HFFc6 (cell line): Measurements from ENCODE around the gene PSME3IP1. TPM values are rescaled to one million over a fixed set of nuclear protein-coding genes. Genes with fewer than 3 reads are reported as not detected.
"Not testable (repeated sequence)": the region's sequence is repeated elsewhere in the genome, so short reads cannot be mapped to it uniquely, and the experiment has no call there.

Experiments
- DNase-seq: peaks from one replicate; pipeline ENCODE4 v3.0.0-alpha.2; 2018
- H3K27ac Mint-ChIP-seq: 2 replicates; pipeline ENCODE4 v1.8.0; 2020; ENCODE audit warnings: mild to moderate bottlenecking, mixed read lengths
- H3K27me3 Mint-ChIP-seq: 2 replicates; pipeline ENCODE4 v1.8.0; 2021; ENCODE audit warnings: mild to moderate bottlenecking, moderate library complexity, mixed read lengths; ENCODE audit not compliant: insufficient read depth
- H3K36me3 Mint-ChIP-seq: 2 replicates; pipeline ENCODE4 v1.8.0; 2021; ENCODE audit warnings: low read depth, mixed read lengths
- H3K4me1 Mint-ChIP-seq: 2 replicates; pipeline ENCODE4 v1.8.0; 2020; ENCODE audit warnings: low read depth, mixed read lengths
- H3K4me3 Mint-ChIP-seq: 2 replicates; pipeline ENCODE4 v1.8.0; 2020; ENCODE audit warnings: mild to moderate bottlenecking, moderate library complexity, mixed read lengths
- H3K9me3 Mint-ChIP-seq: 2 replicates; pipeline ENCODE4 v1.8.0; 2020; ENCODE audit warnings: mild to moderate bottlenecking, mixed read lengths
- total RNA-seq, 6 experiments: library from RNA; stranded (reverse); fragmentation: NEBNext Ultra II Directional; extraction: Animal tissue kit (Norgen Biotek cat#: 25700); gene quantifications; 2 replicates in 1 of 6; 3 replicates in 5 of 6; pipeline ENCODE4 v1.2.3, GENCODE V29; 2021
- TF ChIP-seq, protein P1 (sequence below): fragments of 200-600 bp; sonication (generic); IDR thresholded peaks from 2 replicates; pipeline ENCODE4 v1.5.0; 2021; ENCODE audit warnings: antibody characterized with exemption, mild to moderate bottlenecking

PSME3IP1 gene
- total RNA-seq, 6 experiments from 2014 or later, result 55.9 to 85.0 (median 76.5) TPM

DNA sequence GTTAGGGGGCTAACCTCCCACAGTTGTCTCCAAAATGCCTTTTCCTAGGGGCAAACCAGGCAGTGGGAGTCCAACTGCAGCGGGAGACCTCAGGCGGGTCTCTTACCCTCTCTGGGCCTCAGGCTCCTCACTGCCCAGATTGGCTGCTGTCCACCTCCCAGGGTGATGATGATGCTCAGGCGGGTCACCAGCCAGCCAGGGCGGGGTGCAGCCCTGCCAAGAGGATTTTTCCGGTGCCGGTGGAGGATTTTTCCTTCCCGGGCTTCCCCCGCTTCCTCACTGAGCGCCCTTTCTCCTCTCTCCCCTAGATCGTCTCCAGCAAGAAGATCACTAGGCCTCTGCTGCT is 70.7 kb downstream of the PSME3IP1 start:
- Mint-ChIP-seq H3K36me3 (peaks cover 5% of the 10 kb centered on the region), H3K27ac (no peak overlapping the region), H3K27me3 (no peaks in the 10 kb centered on the region), H3K9me3 (no peaks in the 10 kb centered on the region), H3K4me1 (peaks cover 23% of the 10 kb centered on the region), H3K4me3 (no peak overlapping the region)
- no peak for DNase-seq
- TF ChIP-seq, protein P1, sequence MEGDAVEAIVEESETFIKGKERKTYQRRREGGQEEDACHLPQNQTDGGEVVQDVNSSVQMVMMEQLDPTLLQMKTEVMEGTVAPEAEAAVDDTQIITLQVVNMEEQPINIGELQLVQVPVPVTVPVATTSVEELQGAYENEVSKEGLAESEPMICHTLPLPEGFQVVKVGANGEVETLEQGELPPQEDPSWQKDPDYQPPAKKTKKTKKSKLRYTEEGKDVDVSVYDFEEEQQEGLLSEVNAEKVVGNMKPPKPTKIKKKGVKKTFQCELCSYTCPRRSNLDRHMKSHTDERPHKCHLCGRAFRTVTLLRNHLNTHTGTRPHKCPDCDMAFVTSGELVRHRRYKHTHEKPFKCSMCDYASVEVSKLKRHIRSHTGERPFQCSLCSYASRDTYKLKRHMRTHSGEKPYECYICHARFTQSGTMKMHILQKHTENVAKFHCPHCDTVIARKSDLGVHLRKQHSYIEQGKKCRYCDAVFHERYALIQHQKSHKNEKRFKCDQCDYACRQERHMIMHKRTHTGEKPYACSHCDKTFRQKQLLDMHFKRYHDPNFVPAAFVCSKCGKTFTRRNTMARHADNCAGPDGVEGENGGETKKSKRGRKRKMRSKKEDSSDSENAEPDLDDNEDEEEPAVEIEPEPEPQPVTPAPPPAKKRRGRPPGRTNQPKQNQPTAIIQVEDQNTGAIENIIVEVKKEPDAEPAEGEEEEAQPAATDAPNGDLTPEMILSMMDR, result no peak

DNA sequence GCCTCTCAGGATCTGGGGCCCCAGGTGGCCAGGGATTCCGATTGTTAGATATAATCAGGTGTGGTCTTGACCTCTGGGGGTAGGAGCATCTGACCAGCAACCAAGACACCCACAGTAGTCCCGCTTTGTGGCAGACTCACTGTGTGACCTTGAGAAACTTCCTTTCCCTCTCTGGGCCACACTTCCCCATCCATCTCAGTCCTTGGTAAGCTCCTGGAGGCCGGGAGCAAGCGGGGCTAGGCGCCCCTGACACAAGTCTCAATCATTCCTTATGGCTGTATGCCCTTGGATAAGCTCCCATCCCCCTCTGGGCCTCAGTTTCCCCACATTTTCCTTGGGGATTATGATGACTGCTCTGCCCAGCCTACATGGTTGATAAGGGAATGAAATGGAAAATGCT is 72.2 kb downstream of the PSME3IP1 start:
- no peaks in the 10 kb centered on the region for H3K9me3 Mint-ChIP-seq
- DNase-seq, result no peak
- H3K36me3 Mint-ChIP-seq, result peaks cover 5% of the 10 kb centered on the region
- H3K4me1 Mint-ChIP-seq, result peaks cover 26% of the 10 kb centered on the region
- H3K4me3 Mint-ChIP-seq, result no peak overlapping the region
- H3K27ac Mint-ChIP-seq, result no peak overlapping the region
- H3K27me3 Mint-ChIP-seq, result no peaks in the 10 kb centered on the region
- TF ChIP-seq, protein P1, result no peak

DNA sequence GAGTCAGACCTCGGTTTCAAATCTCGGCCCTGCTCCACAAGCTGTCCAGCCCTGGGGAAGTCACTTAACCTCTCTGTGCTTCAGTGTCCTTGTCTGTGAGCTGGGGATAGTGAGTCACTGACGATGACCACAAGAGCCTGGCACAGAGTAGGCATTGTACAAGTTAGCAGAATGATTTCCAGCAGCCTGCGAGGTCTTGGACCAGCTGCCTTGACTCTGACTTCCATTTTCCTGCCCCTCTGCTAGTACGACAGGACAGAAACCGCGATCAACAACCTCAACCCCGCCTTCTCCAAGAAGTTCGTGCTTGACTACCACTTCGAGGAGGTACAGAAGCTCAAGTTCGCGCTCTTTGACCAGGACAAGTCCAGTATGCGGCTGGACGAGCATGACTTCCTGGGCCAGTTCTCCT is 72.8 kb downstream of the PSME3IP1 start:
- Mint-ChIP-seq H3K36me3 (peaks cover 4% of the 10 kb centered on the region), H3K4me3 (no peak overlapping the region), H3K27ac (no peak overlapping the region), H3K4me1 (peaks cover 21% of the 10 kb centered on the region), H3K9me3 (no peaks in the 10 kb centered on the region), H3K27me3 (no peaks in the 10 kb centered on the region)
- TF ChIP-seq, protein P1, result no peak
- peak; percentile 7 for DNase-seq

DNA sequence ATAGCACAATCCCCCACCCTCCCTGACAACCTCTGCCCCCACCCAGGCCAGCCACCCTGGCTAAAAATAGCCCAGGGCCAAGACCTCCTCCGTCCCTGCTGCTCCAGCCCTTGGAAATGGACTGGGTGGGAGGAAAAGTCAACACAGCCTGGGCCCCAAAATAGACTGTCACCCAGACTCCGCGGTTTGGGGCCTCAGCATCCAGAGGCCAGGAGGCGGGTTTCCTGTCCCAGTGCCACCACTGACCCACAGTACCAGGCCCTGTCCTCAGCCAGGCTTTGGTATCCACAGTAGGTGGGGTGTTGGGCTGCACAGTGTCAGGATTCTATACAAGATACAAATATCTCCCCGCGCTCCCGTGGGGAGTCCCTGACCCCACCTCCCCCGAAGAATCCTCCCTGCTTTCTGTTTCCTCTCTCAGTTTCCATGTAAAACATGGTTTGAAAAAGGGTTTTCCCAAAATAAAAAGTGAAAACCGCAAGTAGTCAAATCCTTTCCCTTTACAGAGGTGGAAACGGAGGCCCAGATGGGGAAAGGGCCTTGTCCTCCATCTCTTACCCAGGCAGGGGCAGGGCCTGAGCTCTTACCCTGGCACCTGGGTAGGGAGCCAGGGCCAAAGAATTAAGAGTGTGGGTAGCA is 73.3 kb downstream of the PSME3IP1 start:
- Mint-ChIP-seq H3K36me3 (no peaks in the 10 kb centered on the region), H3K27me3 (no peaks in the 10 kb centered on the region), H3K4me3 (no peak overlapping the region), H3K4me1 (peaks cover 16% of the 10 kb centered on the region), H3K27ac (no peak overlapping the region), H3K9me3 (no peaks in the 10 kb centered on the region)
- no peak for DNase-seq
- TF ChIP-seq, protein P1, result no peak

DNA sequence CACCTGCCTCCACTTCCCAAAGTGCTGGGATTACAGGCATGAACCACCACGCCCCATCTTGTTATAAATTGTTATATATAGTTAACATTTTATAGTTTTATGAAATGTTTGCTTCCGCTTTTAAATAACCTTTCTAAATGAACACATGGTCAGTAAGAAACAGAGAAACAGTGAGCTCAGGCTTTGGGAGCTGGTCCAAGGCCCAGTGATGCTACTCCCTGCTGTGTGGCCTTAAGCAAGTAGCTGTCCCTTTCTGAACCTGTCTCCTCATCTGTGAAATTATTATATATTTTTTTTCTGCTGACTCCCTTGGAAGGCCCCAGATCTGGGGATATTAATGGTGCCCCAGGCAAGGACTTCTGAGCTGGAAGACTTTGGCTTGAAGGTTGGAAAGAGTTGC is 74.4 kb downstream of the PSME3IP1 start:
- DNase-seq, result no peak
- H3K27me3 Mint-ChIP-seq, result no peaks in the 10 kb centered on the region
- H3K36me3 Mint-ChIP-seq, result no peaks in the 10 kb centered on the region
- TF ChIP-seq, protein P1, result no peak
- H3K4me3 Mint-ChIP-seq, result no peak overlapping the region
- H3K4me1 Mint-ChIP-seq, result peaks cover 20% of the 10 kb centered on the region
- no peaks in the 10 kb centered on the region for H3K9me3 Mint-ChIP-seq
- no peak overlapping the region for H3K27ac Mint-ChIP-seq

DNA sequence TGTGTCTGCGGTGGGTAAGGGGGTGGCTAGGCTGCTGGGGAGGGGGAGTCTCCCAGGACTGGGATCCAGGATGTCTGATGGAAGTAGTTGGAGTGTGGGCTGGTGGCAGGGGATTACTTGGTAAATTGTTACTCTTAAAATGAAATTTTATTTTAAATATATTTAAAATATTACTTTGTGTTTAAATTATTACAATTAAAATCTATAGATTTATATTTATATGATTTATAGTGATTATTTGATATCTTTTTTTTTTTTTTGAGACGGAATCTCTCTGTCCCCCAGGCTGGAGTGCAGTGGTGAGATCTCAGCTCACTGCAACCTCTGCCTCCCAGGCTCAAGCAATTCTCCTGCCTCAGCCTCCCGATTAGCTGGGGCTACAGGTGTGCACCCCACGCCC is 74.9 kb downstream of the PSME3IP1 start:
- Mint-ChIP-seq H3K9me3 (no peaks in the 10 kb centered on the region), H3K4me1 (peaks cover 23% of the 10 kb centered on the region), H3K27ac (no peak overlapping the region), H3K36me3 (no peaks in the 10 kb centered on the region), H3K4me3 (no peak overlapping the region), H3K27me3 (no peaks in the 10 kb centered on the region)
- TF ChIP-seq, protein P1, result no peak
- DNase-seq, result no peak

DNA sequence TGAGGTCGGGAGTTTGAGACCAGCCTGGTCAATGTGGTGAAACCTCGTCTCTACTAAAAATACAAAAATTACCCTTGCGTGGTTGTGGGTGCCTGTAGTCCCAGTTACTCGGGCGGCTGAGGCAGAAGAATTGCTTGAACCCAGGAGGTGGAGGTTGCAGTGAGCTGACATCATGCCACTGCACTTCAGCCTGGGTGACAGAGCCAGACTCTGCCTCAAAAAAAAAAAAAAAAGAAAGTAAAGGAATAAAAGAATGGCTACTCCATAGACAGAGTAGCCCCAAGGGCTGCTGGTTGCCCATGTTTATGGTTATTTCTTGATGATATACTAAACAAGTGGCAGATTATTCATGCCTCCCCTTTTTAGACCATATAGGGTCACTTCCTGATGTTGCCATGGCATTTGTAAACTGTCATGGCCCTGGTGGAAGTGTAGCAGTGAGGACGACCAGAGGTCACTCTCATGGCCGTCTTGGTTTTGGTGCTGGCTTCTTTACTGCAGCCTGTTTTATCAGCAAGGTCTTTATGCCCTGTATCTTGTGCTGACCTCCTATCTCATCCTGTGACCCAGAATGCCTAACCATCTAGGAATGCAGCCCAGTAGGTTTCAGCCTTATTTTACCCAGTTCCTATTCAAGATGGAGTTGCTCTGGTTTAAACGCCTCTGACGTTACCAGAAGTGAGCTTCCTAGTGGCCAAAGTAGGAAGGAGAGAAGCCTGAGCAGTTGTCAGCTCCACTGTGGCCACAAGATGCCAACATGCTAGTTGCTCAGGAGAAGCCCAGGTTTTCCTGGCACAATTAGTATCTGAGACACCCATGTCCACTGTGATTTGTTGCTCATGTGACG is 76.4 kb downstream of the PSME3IP1 start:
- H3K36me3 Mint-ChIP-seq, H3K9me3 Mint-ChIP-seq, H3K27me3 Mint-ChIP-seq, DNase-seq, H3K27ac Mint-ChIP-seq, H3K4me3 Mint-ChIP-seq: not testable (repeated sequence)
- peaks cover 30% of the 10 kb centered on the region for H3K4me1 Mint-ChIP-seq
